GOT3 (cell line): ENCODE measurements around the gene KRTAP10-5.
"Not testable (repeated sequence)": the region's sequence is repeated elsewhere in the genome, so short reads cannot be mapped to it uniquely, and the experiment has no call there.

ENCODE experiments used
- DNase-seq: peaks from one replicate; lab custom pipeline; 2025; ENCODE audit warnings: mixed read lengths; lab: John Stamatoyannopoulos, UW

Gene KRTAP10-5

GRCh38 chr21:44571844-44572782 is 8.3 kb downstream of the KRTAP10-5 start:
- no peak for DNase-seq

GRCh38 chr21:44571296-44571695 is 9.1 kb downstream of the KRTAP10-5 start:
- DNase-seq = no peak

GRCh38 chr21:44569861-44570517 is 10.4 kb downstream of the KRTAP10-5 start:
- no peak for DNase-seq

DNA sequence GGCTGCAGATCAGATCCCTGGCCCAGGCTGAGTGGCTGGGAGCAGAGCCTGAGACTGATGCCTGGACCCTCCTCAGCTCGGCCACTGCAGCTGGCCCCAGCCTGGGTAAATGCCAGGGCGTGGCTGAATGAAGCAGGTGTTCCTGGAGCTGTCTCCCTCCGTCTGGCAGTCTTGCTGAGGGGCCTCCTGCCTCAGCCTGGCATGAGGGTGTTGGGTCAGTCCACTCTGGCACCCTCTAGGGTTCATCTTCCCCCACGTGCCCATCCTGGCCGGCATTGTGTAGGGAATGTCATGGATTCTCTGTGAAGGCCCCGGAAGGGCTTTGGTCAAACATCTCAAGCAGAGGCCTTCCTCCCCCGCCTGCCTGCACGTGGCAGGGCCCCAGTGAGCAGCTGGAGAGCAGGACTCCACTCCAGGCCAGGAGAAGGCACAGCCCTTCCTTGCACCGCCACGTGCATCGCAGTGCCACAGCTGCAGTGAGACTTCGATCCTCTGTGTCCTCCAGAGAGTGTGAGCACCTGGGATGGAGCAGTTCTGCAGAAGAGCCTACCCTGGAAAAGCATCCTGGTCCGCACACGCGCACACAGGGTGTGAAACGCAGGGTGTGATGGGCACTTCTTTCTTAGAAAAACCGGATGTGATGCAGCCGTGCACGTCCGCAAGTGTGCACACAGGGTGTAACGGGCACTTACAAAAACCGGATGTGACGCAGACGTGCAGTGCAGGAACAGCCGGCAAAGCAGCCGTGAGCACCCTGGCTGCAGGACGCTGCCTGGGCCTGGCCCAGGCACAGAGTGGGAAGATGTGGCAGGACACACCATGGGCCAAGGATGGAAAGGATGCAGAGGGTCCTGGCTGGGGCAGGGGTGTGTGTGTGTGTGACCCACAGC is 11.5 kb downstream of the KRTAP10-5 start:
- no peak for DNase-seq

- no peak for DNase-seq
These were observed 12.1 kb downstream of the KRTAP10-5 start for GRCh38 chr21:44568261-44568660.

DNA sequence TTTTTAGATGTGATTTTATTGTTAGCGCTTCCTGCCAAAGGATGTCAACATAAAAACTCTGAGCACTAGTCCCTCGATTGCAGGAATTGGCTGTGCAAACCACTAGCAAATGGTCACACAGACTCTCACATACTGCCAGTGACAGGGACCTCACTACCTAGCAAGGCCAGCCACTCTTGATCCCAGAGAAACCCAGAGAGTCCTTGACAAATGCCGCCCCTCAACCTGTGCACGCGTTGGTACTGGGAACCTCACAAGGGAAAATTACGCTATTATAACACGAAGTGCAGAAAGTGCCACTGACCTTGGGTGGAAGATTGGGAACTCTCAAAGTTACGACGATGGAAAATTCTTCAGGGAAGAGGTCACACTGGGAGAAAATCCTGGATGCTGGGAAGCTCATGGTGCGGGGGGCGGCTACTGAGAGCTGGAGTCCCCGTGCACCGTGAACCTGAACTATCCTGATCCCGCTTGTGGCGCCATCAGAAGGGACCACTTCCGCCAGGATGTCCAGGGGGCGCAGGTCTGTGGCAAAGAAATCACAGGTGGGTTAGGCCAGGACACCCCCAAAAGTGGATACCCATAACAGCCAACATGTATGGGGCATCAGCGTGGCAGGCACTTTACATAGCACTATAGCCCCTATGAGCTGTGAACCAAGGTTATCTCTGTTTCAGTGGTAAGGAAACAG is 12.8 kb downstream of the KRTAP10-5 start:
- no peak for DNase-seq

DNA sequence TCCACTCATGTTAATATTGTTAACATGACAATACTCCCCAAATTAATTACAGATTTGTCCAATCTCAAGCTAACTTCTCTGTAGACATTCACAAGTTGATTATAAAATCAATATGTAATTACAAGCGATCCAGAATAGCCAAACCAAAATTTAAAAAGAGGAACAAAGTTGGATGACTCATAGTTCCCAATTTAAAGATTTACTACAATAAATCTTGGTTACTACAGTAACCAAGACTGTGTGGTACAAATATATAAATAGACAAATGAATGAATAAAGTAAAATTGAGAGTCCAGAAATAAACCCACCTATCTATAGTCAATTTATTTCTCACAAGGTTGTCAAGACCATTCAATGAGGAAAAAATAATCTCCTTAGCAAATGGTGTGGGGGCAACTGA is 14.0 kb downstream of the KRTAP10-5 start:
- no peak for DNase-seq

DNA sequence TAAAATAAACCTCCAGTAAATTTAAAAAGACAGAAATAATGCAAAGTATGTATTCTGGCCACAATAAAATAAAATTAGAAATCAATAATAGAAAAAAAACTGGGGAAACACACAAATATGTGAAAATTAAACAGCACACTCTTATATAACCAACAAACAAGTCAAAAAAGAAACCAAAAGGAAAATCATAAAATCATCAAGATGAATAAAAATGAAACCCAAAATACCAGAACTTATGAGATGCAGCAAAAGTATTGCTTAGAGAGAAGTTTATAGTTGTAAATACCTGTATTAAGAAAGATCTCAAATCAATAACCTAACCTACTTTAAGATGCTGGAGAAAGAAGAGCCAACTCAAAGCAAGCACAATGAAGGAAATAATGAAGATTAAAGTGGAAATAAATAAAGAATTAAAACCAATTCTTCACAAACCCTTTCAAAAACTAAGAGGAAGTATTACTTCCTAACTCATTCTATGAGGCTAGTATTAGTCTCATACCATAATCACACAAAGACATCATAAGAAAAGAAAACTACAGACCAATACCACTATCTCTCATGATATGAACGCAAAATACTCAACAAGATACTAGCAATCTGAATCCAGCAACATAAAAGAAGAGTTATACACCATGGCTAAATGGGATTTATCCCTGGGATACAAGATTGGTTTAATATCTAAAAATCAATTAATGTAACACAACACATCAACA is 15.4 kb downstream of the KRTAP10-5 start:
- no peak for DNase-seq

GRCh38 chr21:44564099-44564498 is 16.3 kb downstream of the KRTAP10-5 start:
- DNase-seq = no peak

DNA sequence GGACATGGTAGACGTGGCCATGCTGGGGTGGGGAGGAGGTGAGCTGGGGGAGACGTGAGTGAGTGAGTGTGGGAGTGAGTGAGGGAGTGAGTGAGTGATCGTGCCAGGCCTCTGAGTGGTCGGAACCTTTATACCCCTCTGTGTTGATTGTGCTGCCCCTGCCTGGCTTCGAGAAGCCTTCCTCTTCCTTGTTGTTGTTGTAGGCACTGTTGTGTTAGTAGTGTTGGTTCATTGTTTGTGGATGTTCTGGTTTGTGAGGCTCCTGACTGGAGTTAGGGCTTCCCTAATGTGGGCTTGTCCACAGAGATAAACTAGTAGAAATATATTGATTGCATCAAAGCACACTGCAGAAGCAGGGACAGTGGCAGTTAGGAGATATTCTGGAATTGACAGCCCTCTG is 21.7 kb downstream of the KRTAP10-5 start, which contains the start of gene KRTAP10-3:
Gene KRTAP10-3 (minus strand): TSS at position 101 of the 400 bp plus-strand sequence. CDS start 80 bp downstream, at position 21.
- DNase-seq = no peak

GRCh38 chr21:44558329-44558675 is 22.1 kb downstream of the KRTAP10-5 start:
- DNase-seq = not testable (repeated sequence)

DNA sequence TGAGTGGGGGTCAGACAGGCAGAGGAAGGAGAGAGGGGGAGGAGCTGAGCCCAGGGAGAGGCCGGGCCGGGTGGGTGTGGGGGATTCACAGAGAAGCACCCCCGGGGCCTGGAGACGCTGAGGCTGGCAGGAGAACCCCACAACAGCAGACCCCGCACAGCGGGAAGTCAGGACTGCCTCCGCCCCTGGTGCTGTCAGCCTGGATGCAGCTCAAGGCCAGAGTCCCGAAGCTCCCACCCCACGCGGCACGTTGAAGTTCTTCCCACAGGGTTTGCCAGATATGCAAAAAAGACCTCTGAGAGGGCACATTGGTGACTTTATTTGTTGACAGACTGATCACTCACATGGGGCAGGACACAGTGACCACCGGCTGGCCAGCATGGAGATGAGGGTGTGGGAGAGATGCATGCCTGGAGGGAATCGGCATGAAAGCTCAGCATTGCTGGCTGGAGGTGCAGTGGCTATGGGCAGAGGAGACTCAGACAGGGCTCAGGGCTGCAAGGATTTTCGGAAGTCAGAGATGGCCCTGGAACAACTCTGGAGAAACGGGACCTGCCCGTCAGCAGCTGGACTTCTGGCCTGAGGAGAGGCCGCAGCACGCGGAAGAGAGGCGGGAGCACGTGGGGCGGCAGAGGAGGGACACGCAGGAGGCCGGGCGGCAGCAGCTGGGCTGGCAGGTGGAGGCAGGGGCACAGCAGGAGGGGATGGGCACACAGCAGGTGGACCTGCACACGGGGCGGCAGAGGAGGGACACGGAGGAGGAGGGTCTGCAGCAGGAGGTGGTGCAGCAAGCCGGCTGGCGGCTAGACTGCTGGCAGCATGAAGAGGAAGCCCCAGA is 22.7 kb downstream of the KRTAP10-5 start:
- no peak for DNase-seq

DNA sequence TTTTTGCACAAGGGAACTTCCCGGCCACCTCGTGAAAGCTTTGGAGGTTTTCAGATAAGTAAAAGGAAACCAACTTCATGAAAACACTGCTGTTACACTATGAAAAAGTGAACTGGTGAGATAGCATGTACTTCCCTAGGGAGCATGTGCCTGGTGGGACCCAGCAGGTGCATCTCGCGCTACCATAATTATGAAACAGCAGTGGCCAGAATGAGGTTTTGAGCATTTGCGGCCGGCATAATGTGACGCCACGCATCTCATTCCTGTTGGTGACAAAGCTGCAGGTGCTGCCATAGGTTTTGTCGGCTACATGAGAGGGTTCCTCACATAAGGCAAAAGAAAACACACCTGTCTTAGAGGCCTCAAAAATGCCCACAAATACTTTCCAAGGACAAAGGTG is 23.5 kb downstream of the KRTAP10-5 start:
- DNase-seq = no peak

DNA sequence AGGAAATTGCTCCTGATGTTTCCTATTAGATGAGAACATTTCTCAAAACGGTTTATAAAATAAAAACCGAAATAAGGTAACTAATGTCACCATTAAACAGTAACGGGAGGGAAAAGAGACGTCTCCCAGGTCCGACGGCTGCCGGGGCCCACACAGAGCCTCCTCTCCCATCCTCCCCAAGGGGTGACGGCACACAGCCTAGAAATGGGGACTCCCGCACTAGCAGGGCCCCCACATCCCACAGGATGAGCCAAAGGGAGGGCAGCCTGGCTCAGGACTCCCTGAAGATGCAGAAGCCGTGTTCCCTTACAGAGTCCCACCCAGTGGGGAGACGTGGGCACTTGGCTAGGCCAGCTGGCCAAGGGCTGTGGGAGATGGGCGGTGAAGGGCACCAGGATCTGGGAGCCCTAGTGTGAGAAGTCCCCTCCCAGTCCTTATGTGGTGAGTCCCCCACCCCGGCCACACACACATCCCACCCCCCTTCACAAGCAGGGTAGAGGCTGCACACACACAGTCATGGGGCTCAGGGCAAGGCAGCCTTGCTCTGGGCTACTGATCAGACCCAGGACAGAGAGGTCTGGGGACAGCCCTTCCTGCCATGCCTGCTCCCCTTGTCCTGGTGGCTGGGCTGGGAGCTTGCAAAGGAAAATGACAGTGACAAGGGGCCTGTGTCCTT is 25.1 kb downstream of the KRTAP10-5 start:
- DNase-seq = no peak

DNA sequence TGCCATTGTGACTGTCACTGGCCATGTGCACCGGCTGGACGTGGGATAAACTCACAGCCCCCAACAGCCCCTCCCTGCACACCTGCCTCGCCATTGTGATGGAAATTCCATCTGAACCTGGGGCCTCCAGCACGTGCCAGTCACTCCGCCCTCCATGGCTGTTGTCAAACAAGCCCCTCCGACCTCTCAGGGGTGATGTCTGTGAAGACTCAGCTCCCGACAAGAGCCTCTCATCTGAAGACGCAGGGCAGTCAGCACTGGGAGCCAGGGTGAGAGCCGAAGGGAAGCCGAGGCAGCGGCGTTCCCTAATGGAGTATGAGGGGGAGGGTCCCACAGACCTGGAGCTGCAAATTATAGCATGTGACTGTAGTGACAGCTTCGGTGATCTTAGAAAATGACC is 27.7 kb downstream of the KRTAP10-5 start:
- DNase-seq = no peak

DNA sequence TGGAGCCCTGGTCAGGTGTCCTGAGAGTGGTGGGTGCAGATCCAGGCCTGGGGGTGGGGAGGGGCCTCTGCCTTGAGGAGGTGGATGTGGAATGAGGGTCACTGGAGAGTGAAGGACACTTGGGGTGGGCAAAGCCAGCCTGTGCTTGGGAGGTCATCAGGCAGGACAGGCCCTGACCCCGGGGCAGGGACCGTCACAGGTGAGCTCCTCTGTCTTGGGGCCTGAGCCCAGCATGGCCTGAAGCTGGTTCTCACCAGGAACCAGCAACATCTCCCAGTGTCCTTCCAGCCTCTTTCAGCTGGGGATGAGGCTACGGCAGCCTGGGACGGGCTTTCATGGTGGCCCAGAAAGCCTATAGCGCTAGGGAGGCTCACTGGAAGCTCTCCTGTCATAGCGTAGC is 28.3 kb downstream of the KRTAP10-5 start:
- no peak for DNase-seq

DNA sequence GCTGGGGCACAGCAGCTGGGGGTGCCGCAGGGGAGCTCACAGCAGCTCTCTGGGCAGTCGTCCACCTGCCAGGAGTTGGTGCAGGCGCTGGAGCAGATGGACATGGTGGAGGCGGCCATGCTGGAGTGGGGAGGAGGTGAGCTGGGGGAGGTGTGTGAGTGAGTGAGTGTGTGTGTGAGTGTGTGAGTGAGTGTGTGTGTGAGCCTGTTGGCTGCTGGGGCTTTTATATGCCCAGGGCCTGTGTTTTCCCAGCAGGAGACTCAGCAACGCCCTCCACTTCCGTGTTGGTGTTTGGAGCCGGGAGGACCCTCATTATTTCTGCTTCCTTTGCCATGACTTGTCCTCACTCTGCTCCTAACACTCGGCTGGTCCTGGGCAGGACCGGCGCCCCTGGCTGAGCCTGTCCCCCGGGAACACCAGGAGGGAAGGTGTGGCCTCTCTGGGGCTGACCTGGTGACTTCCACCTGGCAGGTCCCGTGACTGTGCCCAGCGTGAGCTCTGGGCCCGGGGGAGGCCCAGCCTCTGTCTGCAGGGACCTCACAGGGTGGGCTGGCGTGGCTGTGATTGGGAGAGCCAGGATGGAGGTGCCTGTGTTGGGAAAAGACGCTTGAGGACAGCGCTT is 29.0 kb downstream of the KRTAP10-5 start, which contains the start of gene KRTAP10-2:
Gene KRTAP10-2 (minus strand): TSS at position 166 of the 622 bp plus-strand sequence. CDS start 47 bp downstream, at position 119.
- DNase-seq = no peak

- DNase-seq = no peak
These were observed 29.6 kb downstream of the KRTAP10-5 start for GRCh38 chr21:44550807-44551206.

GRCh38 chr21:44550285-44550684 is 30.1 kb downstream of the KRTAP10-5 start:
- DNase-seq = not testable (repeated sequence)
